Measurements from ENCODE around the gene POGLUT3. TPM values are rescaled to one million over a fixed set of nuclear protein-coding genes. Genes with fewer than 3 reads are reported as not detected.

The POGLUT3 gene
- total and polyA plus RNA-seq, 2 experiments from 2014 or later: 7.6 to 12.2 TPM

DNA sequence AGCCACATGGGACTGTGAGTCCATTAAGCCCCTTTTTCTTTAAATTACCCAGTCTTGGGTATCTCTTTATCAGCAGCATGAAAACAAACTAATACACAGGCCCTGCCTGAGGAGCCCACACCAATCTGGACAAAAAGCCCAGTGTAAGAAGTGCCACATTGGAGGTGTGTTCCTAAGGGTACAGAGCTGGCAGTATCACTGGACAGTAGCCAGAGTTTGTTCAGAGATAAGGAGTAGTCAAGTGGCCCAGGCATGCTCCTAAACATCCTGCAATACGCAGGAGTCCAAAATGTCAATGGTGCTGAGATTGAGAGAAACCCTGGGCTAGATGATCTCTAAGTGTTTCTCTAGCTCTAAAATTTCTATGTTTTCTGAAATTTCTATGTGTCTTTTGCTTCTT is 27.0 kb upstream of the POGLUT3 start:
- no peaks in the 10 kb centered on the region for H3K9me2 ChIP-seq (ENCODE audit: insufficient read depth)

More for the DNA sequence above, 27.0 kb upstream of the POGLUT3 start:
- Histone ChIP-seq H3K36me3 (ENCODE audit: insufficient read depth) (no peaks in the 10 kb centered on the region), H2AFZ (no peak overlapping the region), H3K79me2 (replicated peaks; ENCODE audit: insufficient read depth) (no peaks in the 10 kb centered on the region), H3K4me2 (no peak overlapping the region), H3K4me1 (ENCODE audit: insufficient read depth) (no peaks in the 10 kb centered on the region), H3K4me3 (no peak overlapping the region), H3K27me3 (ENCODE audit: insufficient read depth) (no peaks in the 10 kb centered on the region), H3F3A (replicated peaks; ENCODE audit: low read depth) (no peaks in the 10 kb centered on the region), H3K27ac (ENCODE audit: low read depth) (no peak overlapping the region), H4K20me1 (replicated peaks; ENCODE audit: insufficient read depth) (no peaks in the 10 kb centered on the region)
- H3K27me3 Mint-ChIP-seq (ENCODE audit: insufficient read depth, low read depth, poor library complexity): no peaks in the 10 kb centered on the region
- H3K4me3 Mint-ChIP-seq: no peak overlapping the region
- no peak overlapping the region for H3K27ac Mint-ChIP-seq
- no peaks in the 10 kb centered on the region for H3K9me3 Mint-ChIP-seq
- peaks cover 3% of the 10 kb centered on the region; the same call in 1 of the 3 replicates for H3K36me3 Mint-ChIP-seq (ENCODE audit: low read depth)
- DNase-seq (ENCODE audit: low spot score) (no peak), ATAC-seq (no peak)
- H3K4me1 Mint-ChIP-seq: peaks cover 3% of the 10 kb centered on the region; the same call in 1 of the 3 replicates
- no peak for TF ChIP-seq POLR2AphosphoS5 (IDR thresholded peaks at IDR 0.05; ENCODE audit: low read depth)
- TF ChIP-seq, protein P1, sequence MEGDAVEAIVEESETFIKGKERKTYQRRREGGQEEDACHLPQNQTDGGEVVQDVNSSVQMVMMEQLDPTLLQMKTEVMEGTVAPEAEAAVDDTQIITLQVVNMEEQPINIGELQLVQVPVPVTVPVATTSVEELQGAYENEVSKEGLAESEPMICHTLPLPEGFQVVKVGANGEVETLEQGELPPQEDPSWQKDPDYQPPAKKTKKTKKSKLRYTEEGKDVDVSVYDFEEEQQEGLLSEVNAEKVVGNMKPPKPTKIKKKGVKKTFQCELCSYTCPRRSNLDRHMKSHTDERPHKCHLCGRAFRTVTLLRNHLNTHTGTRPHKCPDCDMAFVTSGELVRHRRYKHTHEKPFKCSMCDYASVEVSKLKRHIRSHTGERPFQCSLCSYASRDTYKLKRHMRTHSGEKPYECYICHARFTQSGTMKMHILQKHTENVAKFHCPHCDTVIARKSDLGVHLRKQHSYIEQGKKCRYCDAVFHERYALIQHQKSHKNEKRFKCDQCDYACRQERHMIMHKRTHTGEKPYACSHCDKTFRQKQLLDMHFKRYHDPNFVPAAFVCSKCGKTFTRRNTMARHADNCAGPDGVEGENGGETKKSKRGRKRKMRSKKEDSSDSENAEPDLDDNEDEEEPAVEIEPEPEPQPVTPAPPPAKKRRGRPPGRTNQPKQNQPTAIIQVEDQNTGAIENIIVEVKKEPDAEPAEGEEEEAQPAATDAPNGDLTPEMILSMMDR (conservative IDR thresholded peaks at IDR 0.05; ENCODE audit: low read depth in 2 of 2): no peak
- no peak for TF ChIP-seq ZNF331 (CRISPR knock-in tag; IDR thresholded peaks at IDR 0.05; ENCODE audit: low read depth)
- TF ChIP-seq, protein P2, sequence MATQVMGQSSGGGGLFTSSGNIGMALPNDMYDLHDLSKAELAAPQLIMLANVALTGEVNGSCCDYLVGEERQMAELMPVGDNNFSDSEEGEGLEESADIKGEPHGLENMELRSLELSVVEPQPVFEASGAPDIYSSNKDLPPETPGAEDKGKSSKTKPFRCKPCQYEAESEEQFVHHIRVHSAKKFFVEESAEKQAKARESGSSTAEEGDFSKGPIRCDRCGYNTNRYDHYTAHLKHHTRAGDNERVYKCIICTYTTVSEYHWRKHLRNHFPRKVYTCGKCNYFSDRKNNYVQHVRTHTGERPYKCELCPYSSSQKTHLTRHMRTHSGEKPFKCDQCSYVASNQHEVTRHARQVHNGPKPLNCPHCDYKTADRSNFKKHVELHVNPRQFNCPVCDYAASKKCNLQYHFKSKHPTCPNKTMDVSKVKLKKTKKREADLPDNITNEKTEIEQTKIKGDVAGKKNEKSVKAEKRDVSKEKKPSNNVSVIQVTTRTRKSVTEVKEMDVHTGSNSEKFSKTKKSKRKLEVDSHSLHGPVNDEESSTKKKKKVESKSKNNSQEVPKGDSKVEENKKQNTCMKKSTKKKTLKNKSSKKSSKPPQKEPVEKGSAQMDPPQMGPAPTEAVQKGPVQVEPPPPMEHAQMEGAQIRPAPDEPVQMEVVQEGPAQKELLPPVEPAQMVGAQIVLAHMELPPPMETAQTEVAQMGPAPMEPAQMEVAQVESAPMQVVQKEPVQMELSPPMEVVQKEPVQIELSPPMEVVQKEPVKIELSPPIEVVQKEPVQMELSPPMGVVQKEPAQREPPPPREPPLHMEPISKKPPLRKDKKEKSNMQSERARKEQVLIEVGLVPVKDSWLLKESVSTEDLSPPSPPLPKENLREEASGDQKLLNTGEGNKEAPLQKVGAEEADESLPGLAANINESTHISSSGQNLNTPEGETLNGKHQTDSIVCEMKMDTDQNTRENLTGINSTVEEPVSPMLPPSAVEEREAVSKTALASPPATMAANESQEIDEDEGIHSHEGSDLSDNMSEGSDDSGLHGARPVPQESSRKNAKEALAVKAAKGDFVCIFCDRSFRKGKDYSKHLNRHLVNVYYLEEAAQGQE (IDR thresholded peaks at IDR 0.05; ENCODE audit: unreplicated experiment): no peak
- TF ChIP-seq ZNF114 (CRISPR knock-in tag; IDR thresholded peaks at IDR 0.05): no peak
- no peak for TF ChIP-seq EZH2 (IDR thresholded peaks at IDR 0.05; ENCODE audit: low read depth, unreplicated experiment)
- no peak for TF ChIP-seq NANOG (IDR thresholded peaks at IDR 0.05; ENCODE audit: borderline replicate concordance)
- TF ChIP-seq, protein P3, sequence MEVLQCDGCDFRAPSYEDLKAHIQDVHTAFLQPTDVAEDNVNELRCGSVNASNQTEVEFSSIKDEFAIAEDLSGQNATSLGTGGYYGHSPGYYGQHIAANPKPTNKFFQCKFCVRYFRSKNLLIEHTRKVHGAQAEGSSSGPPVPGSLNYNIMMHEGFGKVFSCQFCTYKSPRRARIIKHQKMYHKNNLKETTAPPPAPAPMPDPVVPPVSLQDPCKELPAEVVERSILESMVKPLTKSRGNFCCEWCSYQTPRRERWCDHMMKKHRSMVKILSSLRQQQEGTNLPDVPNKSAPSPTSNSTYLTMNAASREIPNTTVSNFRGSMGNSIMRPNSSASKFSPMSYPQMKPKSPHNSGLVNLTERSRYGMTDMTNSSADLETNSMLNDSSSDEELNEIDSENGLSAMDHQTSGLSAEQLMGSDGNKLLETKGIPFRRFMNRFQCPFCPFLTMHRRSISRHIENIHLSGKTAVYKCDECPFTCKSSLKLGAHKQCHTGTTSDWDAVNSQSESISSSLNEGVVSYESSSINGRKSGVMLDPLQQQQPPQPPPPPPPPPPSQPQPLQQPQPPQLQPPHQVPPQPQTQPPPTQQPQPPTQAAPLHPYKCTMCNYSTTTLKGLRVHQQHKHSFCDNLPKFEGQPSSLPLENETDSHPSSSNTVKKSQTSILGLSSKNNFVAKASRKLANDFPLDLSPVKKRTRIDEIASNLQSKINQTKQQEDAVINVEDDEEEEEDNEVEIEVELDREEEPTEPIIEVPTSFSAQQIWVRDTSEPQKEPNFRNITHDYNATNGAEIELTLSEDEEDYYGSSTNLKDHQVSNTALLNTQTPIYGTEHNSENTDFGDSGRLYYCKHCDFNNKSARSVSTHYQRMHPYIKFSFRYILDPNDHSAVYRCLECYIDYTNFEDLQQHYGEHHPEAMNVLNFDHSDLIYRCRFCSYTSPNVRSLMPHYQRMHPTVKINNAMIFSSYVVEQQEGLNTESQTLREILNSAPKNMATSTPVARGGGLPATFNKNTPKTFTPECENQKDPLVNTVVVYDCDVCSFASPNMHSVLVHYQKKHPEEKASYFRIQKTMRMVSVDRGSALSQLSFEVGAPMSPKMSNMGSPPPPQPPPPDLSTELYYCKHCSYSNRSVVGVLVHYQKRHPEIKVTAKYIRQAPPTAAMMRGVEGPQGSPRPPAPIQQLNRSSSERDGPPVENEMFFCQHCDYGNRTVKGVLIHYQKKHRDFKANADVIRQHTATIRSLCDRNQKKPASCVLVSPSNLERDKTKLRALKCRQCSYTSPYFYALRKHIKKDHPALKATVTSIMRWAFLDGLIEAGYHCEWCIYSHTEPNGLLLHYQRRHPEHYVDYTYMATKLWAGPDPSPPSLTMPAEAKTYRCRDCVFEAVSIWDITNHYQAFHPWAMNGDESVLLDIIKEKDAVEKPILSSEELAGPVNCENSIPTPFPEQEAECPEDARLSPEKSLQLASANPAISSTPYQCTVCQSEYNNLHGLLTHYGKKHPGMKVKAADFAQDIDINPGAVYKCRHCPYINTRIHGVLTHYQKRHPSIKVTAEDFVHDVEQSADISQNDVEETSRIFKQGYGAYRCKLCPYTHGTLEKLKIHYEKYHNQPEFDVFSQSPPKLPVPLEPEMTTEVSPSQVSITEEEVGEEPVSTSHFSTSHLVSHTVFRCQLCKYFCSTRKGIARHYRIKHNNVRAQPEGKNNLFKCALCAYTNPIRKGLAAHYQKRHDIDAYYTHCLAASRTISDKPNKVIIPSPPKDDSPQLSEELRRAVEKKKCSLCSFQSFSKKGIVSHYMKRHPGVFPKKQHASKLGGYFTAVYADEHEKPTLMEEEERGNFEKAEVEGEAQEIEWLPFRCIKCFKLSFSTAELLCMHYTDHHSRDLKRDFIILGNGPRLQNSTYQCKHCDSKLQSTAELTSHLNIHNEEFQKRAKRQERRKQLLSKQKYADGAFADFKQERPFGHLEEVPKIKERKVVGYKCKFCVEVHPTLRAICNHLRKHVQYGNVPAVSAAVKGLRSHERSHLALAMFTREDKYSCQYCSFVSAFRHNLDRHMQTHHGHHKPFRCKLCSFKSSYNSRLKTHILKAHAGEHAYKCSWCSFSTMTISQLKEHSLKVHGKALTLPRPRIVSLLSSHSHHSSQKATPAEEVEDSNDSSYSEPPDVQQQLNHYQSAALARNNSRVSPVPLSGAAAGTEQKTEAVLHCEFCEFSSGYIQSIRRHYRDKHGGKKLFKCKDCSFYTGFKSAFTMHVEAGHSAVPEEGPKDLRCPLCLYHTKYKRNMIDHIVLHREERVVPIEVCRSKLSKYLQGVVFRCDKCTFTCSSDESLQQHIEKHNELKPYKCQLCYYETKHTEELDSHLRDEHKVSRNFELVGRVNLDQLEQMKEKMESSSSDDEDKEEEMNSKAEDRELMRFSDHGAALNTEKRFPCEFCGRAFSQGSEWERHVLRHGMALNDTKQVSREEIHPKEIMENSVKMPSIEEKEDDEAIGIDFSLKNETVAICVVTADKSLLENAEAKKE (CRISPR knock-in tag; IDR thresholded peaks at IDR 0.05): no peak
- TF ChIP-seq, protein P4, sequence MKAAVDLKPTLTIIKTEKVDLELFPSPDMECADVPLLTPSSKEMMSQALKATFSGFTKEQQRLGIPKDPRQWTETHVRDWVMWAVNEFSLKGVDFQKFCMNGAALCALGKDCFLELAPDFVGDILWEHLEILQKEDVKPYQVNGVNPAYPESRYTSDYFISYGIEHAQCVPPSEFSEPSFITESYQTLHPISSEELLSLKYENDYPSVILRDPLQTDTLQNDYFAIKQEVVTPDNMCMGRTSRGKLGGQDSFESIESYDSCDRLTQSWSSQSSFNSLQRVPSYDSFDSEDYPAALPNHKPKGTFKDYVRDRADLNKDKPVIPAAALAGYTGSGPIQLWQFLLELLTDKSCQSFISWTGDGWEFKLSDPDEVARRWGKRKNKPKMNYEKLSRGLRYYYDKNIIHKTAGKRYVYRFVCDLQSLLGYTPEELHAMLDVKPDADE (IDR thresholded peaks at IDR 0.05): no peak
- TF ChIP-seq EZH2phosphoT487 (IDR thresholded peaks at IDR 0.05; ENCODE audit: unreplicated experiment): no peak
- TF ChIP-seq JUNB (IDR thresholded peaks at IDR 0.05; ENCODE audit: unreplicated experiment): no peak
- TF ChIP-seq STAT1 (IDR thresholded peaks at IDR 0.05; ENCODE audit: unreplicated experiment): no peak
- no peak for TF ChIP-seq CREB1 (CRISPR knock-in tag; IDR thresholded peaks at IDR 0.05; ENCODE audit: low read depth)

Data from GM23338 (cell line).